Heart right ventricle (tissue), 16 donors: Measurements from ENCODE around the gene KRT1. TPM values are rescaled to one million over a fixed set of nuclear protein-coding genes. Genes with fewer than 3 reads are reported as not detected.

Experiments
- ATAC-seq, 8 donors: fragments of 200-7000 bp; cut with Tn5 transposase; one replicate each; pipeline ENCODE4 v1.9.1; 2020; ENCODE audit warnings: mild to moderate bottlenecking in 8 of 8, moderate library complexity in 8 of 8, moderate number of reproducible peaks in 1 of 8
- DNase-seq, 2 donors: peaks; one replicate each; pipeline ENCODE4 v3.0.0-alpha.2; 2020
- H3K27ac ChIP-seq, 10 donors: fragments of 200-600 bp; sonication (generic) in 2 of 10; one replicate each; pipeline versions ENCODE4 v1.5.0 to v1.8.0; 2020 to 2022; ENCODE audit warnings: mild to moderate bottlenecking in 3 of 10
- H3K27me3 ChIP-seq, 7 donors: fragments of 200-600 bp; one replicate each; pipeline ENCODE4 v1.8.0; 2021 to 2022; ENCODE audit warnings: mild to moderate bottlenecking in 2 of 7
- H3K36me3 ChIP-seq, 9 donors: fragments of 200-600 bp; sonication (generic) in 1 of 9; one replicate each; pipeline versions ENCODE4 v1.5.0 to v1.8.0; 2020 to 2022; ENCODE audit warnings: mild to moderate bottlenecking in 2 of 9
- H3K4me1 ChIP-seq, 9 donors: fragments of 200-600 bp; sonication (generic) in 1 of 9; one replicate each; pipeline versions ENCODE4 v1.5.0 to v1.8.0; 2020 to 2022; ENCODE audit warnings: mild to moderate bottlenecking in 4 of 9
- H3K4me3 ChIP-seq, 10 donors: fragments of 200-600 bp; sonication (generic) in 2 of 10; one replicate each; pipeline versions ENCODE4 v1.5.0 to v1.8.0; 2020 to 2022; ENCODE audit warnings: mild to moderate bottlenecking in 7 of 10, moderate library complexity in 2 of 10
- H3K9me3 ChIP-seq, 11 donors: fragments of 200-600 bp in 10 of 11; sonication (generic) in 2 of 11; one replicate each; pipeline versions ENCODE4 v1.5.0 to v1.8.0; 2013 to 2022; ENCODE audit warnings: mild to moderate bottlenecking in 2 of 11, control low read depth in 1 of 11, moderate library complexity in 1 of 11
- WGBS, 2 donors: extraction: QIAGEN DNeasy Blood & Tissue Kit; methylation state at CpG; one replicate each; pipeline ENCODE4 v1.1.7; 2013; ENCODE audit warnings: inconsistent platforms in 1 of 2; 5-methylcytosine and 5-hydroxymethylcytosine counted together
- intact Hi-C, 10 donors: fragments of 100-400 bp; cut with DNase I; formaldehyde crosslinking; loops; one replicate each; pipeline versions ENCODE4 v1.11.1 to v1.14.2; 2022
- polyA plus RNA-seq, 2 donors: library from polyadenylated mRNA; stranded (reverse); fragments of 200-250 nt; gene quantifications; one replicate each; pipeline ENCODE4 v1.2.3, GENCODE V29; 2013
- total RNA-seq, 10 donors: library from RNA; stranded (reverse); fragmentation: NEBNext Ultra II Directional in 3 of 10; extraction: Animal tissue kit (Norgen Biotek cat#: 25700) in 3 of 10; gene quantifications; one replicate each; pipeline versions ENCODE4 v1.2.1 to v1.2.4, GENCODE V29; 2021 to 2023
- TF ChIP-seq, protein P1 (sequence below), 9 donors: fragments of 200-600 bp; sonication (generic) in 2 of 9; IDR thresholded peaks; one replicate each; pipeline versions ENCODE4 v1.5.0 to v1.8.0; 2021 to 2022; ENCODE audit warnings: antibody characterized with exemption in 9 of 9, mild to moderate bottlenecking in 5 of 9, moderate library complexity in 1 of 9
- donor health status: Arrhythmogenic right ventricular cardiomyopathy.
- donor health status: ischemic (EF 13 %, LVEDD 7.1; RV severe dilation, severe dysfunction).
- donor health status: healthy with polysubstance abuse.
- donor health status: DM: no; HTN: yes; CAD: no.
- donor health status: DM: no; HTN: no; CAD: no.
- donor health status: ischemic (EF 25% LVEDD 6.9; RV normal size, moderate dysfunction).
- donor health status: ischemic (EF 25% LVEDD 5.7; RV mildly dilated, moderate dysfunction).
- donor health status: healthy.
- donor health status: DM: yes; HTN: yes; CAD: no.
- donor health status: Ischemic cardiomyopathy.
- donor health status: ischemic (EF 35%, LVEDD 5.7; RV mildly dilated, moderate dysfunction).
- donor health status: nonischemic (EF 11% LVEDD 7.7; RV severe dilation, severe dysfunction).
- donor health status: DM: yes; HTN: yes; CAD: no.
- donor health status: PGD.
- donor health status: ischemic (EF 29% LVEDD 5.4; RV normal size, mild dysfunction).
- donor health status: nonischemic (EF 23%, LVEDD 6.1; RV moderate dilation, normal function).

KRT1 gene
- total and polyA plus RNA-seq, 12 donors = not detected

DNA sequence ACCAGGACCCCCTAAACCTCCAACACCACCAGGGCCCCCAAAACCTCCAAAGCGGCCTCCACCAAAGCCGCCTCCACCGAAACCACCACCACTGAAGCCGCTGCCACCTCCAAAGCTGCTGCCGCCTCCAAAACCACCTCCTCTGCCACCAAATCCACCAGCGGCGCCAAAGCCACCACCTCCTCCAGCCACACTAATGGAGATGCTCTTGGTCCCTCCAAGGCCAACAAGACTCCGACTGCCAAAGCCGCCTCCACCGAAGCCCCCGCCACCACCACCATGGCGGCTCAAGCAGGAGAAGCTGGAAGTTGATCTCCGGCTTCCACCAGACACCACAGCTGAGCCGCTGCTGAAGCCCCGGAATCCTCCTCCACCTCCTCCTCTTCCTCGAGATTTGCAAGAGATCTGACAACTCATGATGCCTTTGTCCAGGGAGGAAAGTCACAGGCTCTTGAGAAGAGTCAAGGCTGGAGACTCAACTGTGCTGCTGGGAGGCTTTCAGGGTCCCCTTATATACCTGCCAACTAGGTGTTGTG, 28.4 kb downstream of the KRT1 start, which contains the start of gene KRT2:
TSS of gene KRT2 (minus strand) at position 486 of the 536 bp plus-strand sequence. CDS start at position 417, 69 bp downstream.
- Histone ChIP-seq H3K4me1 (peaks cover 0 to 7% (median 0%) of the 10 kb centered on the region in 9 donors), H3K27me3 (peaks cover 0 to 33% (median 0%) of the 10 kb centered on the region in 7 donors), H3K9me3 (no peaks in the 10 kb centered on the region), H3K36me3 (no peaks in the 10 kb centered on the region), H3K4me3 (no peak within 1 kb of the TSS), H3K27ac (no peak within 1 kb of the TSS)
- no peak for ATAC-seq
- TF ChIP-seq, protein P1, sequence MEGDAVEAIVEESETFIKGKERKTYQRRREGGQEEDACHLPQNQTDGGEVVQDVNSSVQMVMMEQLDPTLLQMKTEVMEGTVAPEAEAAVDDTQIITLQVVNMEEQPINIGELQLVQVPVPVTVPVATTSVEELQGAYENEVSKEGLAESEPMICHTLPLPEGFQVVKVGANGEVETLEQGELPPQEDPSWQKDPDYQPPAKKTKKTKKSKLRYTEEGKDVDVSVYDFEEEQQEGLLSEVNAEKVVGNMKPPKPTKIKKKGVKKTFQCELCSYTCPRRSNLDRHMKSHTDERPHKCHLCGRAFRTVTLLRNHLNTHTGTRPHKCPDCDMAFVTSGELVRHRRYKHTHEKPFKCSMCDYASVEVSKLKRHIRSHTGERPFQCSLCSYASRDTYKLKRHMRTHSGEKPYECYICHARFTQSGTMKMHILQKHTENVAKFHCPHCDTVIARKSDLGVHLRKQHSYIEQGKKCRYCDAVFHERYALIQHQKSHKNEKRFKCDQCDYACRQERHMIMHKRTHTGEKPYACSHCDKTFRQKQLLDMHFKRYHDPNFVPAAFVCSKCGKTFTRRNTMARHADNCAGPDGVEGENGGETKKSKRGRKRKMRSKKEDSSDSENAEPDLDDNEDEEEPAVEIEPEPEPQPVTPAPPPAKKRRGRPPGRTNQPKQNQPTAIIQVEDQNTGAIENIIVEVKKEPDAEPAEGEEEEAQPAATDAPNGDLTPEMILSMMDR (IDR thresholded peaks at IDR 0.05) = no peak
- intact Hi-C loops = no loop called here
- 96 to 97% methylated on average over 16 of the region's 16 CpGs for WGBS, 2 donors
- DNase-seq = no peak

DNA sequence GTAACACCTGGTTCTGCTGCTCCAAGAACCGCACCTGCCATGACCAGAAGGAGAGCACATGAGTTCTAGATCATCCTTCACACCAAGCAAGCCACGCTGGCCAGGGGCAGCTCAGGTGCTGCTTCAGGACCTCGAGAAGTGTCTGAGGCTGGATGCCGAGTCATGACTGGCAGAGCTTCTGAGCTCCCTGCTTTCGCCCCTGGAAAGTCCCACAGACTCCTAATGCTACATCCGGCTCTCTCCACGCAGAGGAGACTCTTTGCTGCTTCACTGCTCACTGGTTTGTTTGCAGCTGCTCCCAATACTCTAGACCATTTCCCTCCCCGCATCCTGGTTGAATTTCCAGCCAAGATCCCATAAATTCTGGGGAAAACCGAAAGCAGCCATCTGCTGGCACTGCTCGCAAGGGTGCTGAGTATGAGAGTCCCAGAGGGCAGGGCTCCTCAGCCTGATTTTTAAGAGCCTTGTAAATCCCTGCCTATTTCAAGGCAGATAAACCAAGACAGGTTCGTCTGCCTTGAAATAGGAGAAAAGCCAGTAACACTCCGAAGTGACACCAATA, 29.6 kb downstream of the KRT1 start:
- Histone ChIP-seq H3K36me3 (no peaks in the 10 kb centered on the region), H3K4me3 (no peak overlapping the region), H3K9me3 (no peaks in the 10 kb centered on the region), H3K27me3 (peaks cover 0 to 33% (median 0%) of the 10 kb centered on the region in 7 donors), H3K27ac (no peak overlapping the region), H3K4me1 (peaks cover 0 to 4% (median 0%) of the 10 kb centered on the region in 9 donors)
- TF ChIP-seq, protein P1 (IDR thresholded peaks at IDR 0.05) = no peak
- intact Hi-C loops = no loop called here
- no peak for ATAC-seq
- no peak for DNase-seq
- WGBS, 2 donors = 66 to 79% methylated on average over 12 of the region's 12 CpGs

DNA sequence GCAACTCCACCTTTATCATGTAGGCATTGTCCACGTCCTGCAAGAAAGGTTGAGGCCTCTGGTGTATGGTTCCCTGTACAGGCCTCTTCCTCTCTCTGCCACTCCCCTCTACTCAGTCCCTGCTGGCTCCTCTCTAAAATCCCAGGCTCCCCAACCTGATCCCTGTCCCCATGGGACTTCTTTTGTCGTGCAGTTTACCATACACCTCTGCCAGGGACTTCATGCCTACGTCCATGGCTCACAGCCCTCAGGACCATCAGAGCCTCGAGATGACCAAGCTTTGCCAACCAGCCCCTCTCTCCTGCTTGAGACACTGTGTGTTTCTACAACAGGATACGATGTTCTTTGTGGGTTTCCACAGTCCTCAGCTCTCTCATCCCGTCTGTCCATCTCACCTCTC, 31.1 kb downstream of the KRT1 start:
- TF ChIP-seq, protein P1 (IDR thresholded peaks at IDR 0.05) = no peak
- no peak overlapping the region for H3K27ac ChIP-seq
- H3K4me3 ChIP-seq = no peak overlapping the region
- no peaks in the 10 kb centered on the region for H3K4me1 ChIP-seq
- 71 to 74% methylated on average over 6 of the region's 6 CpGs for WGBS, 2 donors
- peaks cover 0 to 27% (median 0%) of the 10 kb centered on the region in 7 donors for H3K27me3 ChIP-seq
- intact Hi-C loops = no loop called here
- no peaks in the 10 kb centered on the region for H3K9me3 ChIP-seq
- no peaks in the 10 kb centered on the region for H3K36me3 ChIP-seq
- DNase-seq (no peak), ATAC-seq (no peak)

DNA sequence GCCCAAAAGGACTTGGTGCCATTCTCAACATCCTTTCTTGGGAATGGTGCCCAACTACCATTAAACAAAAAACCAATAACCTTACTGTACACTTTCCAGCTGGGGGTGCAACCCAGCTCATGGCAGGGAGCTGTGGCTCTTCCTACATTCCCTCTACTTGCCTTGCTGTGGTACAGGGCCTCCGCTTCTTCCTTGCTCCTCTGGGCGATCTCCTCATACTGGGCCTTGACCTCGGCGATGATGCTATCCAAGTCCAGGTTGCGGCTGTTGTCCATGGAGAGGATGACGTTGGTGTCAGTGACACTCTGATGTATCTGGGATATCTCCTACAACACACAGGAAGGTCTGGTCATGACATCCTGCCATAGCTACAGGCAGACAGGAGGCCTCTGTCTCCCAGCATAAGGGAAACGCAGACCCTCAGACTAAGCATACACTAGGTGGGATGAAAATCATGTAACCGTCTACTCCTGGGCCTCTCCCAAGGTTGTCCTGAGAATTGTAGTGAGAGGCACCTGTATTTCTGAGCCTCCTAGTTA, 32.1 kb downstream of the KRT1 start:
- ATAC-seq = no peak
- Histone ChIP-seq H3K27me3 (peaks cover 0 to 29% (median 8%) of the 10 kb centered on the region in 7 donors), H3K27ac (no peak overlapping the region), H3K4me3 (no peak overlapping the region), H3K36me3 (no peaks in the 10 kb centered on the region), H3K9me3 (no peaks in the 10 kb centered on the region), H3K4me1 (no peaks in the 10 kb centered on the region)
- intact Hi-C loops = no loop called here
- no peak for DNase-seq
- WGBS, 2 donors = 91 to 94% methylated on average over 8 of the region's 8 CpGs
- TF ChIP-seq, protein P1 (IDR thresholded peaks at IDR 0.05) = no peak
